ENCODE data around the gene FBXW4. TPM values are rescaled to one million over a fixed set of nuclear protein-coding genes. Genes with fewer than 3 reads are reported as not detected.

Gene FBXW4
- total and polyA plus RNA-seq, 9 of the 15 experiments (the other 6 are each of a cell fraction or from before 2014, with no cell fraction given) = 1.0 to 10.6 (median 5.4) TPM

- H3K9me1 ChIP-seq (ENCODE audit: control insufficient read depth, insufficient read depth, low read length) = no peaks in the 10 kb centered on the region
- no peaks in the 10 kb centered on the region for H4K20me1 ChIP-seq (replicated peaks; ENCODE audit: control insufficient read depth, insufficient read depth, low read length)
- H3K4me2 ChIP-seq (ENCODE audit: insufficient read depth, low read length) = no peak overlapping the region
- intact Hi-C loops (cut with micrococcal nuclease) (no loop called here), in situ Hi-C loops (cut with MboI) (no loop called here)
- H3K36me3 ChIP-seq (ENCODE audit: control insufficient read depth, insufficient read depth, low read length) = peaks cover 3% of the 10 kb centered on the region; the same call in 1 of the 3 replicates
- ATAC-seq (no peak), FAIRE-seq (no peak), DNase-seq (ENCODE audit: extremely low read depth in 1 of 4, low spot score in 3 of 4) (no peak)
- no peak for TF ChIP-seq ZNF124 (CRISPR knock-in tag; IDR thresholded peaks at IDR 0.05)
- no peak for TF ChIP-seq THAP12 (CRISPR knock-in tag; IDR thresholded peaks at IDR 0.05)
- no peak for TF ChIP-seq ZNF217 (CRISPR knock-in tag; IDR thresholded peaks at IDR 0.05)
- no peak for TF ChIP-seq RFX5 (IDR thresholded peaks at IDR 0.05; ENCODE audit: low read depth, low read length)
- no peak for TF ChIP-seq RFX7 (CRISPR knock-in tag; IDR thresholded peaks at IDR 0.05)
- no peak for TF ChIP-seq RB1 (IDR thresholded peaks at IDR 0.05; ENCODE audit: low read depth)
- 33% methylated on average over 1 of the region's 1 CpG for WGBS (ENCODE audit: insufficient coverage, low coverage, missing lambda C conversion rate)
- ChIA-PET CTCF (ENCODE audit: low intra/inter-chr PET ratio) (no interaction called here), POLR2A (no interaction called here)
- H3K4me3 ChIP-seq = no peak overlapping the region
- H3K4me1 ChIP-seq (replicated peaks in 1 of 2; ENCODE audit: control insufficient read depth in 2 of 2, insufficient read depth in 2 of 2, low read length in 2 of 2) = no peaks in the 10 kb centered on the region
- H2AFZ ChIP-seq (ENCODE audit: low read depth, low read length) = no peak overlapping the region
- H3K9ac ChIP-seq (ENCODE audit: insufficient read depth in 1 of 2, low read depth in 2 of 2, low read length in 2 of 2) = no peak overlapping the region
- BruUV-seq (replicated peaks) = no TSS peak
- H3K27ac ChIP-seq (ENCODE audit: extremely low read depth, low read depth, low read length) = no peak overlapping the region
- H3K9me3 ChIP-seq (replicated peaks; ENCODE audit: control insufficient read depth, insufficient read depth, low read depth, low read length) = no peaks in the 10 kb centered on the region
- no peaks in the 10 kb centered on the region for H3K79me2 ChIP-seq (ENCODE audit: control insufficient read depth, insufficient read depth, low read length)
- H3K27me3 ChIP-seq (ENCODE audit: control insufficient read depth in 2 of 2, insufficient read depth in 2 of 2, low read length in 2 of 2) = no peaks in the 10 kb centered on the region
Observed at GRCh38 chr10:101668566-101668965, 26.4 kb downstream of the FBXW4 start.

All from K562 (cell line).